ENCODE measurements around the gene CD40LG.

GRCh38 chrX:136643243-136643642 lies 4.7 kb upstream of the CD40LG start:
- TF ChIP-seq EP300 (IDR thresholded peaks at IDR 0.05) = no peak
- TF ChIP-seq POLR2A (IDR thresholded peaks at IDR 0.05) = no peak
- TF ChIP-seq CTCF (IDR thresholded peaks at IDR 0.05) = no peak
- no peak for TF ChIP-seq POLR2AphosphoS5 (IDR thresholded peaks at IDR 0.05)
